ENCODE results near the gene PAXIP1. TPM values are rescaled to one million over a fixed set of nuclear protein-coding genes. Genes with fewer than 3 reads are reported as not detected.

Gene PAXIP1
- total and polyA plus RNA-seq, 10 of the 15 experiments (the other 5 are each of a cell fraction or from before 2014, with no cell fraction given) = 7.3 to 27.2 (median 18.1) TPM

DNA sequence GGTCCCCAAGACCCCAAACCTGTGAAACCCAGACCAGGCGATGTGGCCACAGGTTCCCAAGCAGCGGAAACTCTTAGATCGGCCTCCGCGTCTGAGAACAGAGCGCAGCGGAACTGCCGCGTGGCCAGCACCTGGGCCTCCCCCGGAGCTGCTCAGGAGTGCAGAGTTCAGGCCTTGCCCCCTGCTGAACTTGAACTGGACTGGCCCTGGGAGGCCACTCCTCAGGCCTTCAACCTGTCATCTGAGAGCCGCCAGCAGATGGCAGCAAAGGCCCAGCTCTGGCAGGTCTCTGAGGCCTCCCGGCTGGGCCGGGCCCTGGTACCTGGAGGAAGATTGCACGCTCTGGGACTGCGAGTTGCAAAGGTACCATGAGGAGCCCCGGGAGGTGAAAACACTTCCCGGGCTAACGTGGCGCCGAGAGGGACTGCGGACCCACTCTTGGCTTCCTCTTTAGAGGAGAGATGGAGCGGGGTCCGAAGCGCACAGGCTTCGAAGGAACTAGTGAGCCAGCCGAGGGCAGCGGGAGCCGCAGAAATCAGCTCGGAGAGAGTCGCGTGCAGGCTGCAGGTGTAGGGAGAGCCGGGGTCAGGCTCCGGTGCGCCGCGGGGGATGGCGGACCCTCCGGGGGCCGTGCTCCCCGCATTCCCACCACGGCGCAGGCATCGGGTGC lies 89.2 kb downstream of the PAXIP1 start:
- peak; percentile 100 for ATAC-seq
- peak overlapping the region; percentile 15 for H3K4me2 ChIP-seq (ENCODE audit: control insufficient read depth, insufficient read depth)
- H4K20me1 ChIP-seq (ENCODE audit: control insufficient read depth, insufficient read depth) = no peaks in the 10 kb centered on the region
- H3K4me3 ChIP-seq = no peak overlapping the region
- intact Hi-C loops (cut with micrococcal nuclease; ENCODE audit: unreplicated experiment) = loop anchor here (1.0 to 5.0 kb wide), 4 partner anchors 40 to 429 kb away; no protein-coding TSS in a partner anchor
- H3K27me3 ChIP-seq (replicated peaks in 1 of 2; ENCODE audit: control insufficient read depth in 2 of 2, insufficient read depth in 2 of 2, low read length in 1 of 2) = no peaks in the 10 kb centered on the region; a peak in 1 of 4 replicates
- WGBS (ENCODE audit: insufficient coverage, insufficient replicate concordance, low lambda C conversion rate, missing lambda C conversion rate) = 13% methylated on average over 42 of the region's 43 CpGs
- in situ Hi-C loops (cut with MboI) = no loop called here
- DNase-seq (ENCODE audit: low read depth, low spot score) = no peak
- no peaks in the 10 kb centered on the region for H3K4me1 ChIP-seq (ENCODE audit: control insufficient read depth, insufficient read depth, low read length)
- no peak overlapping the region for H3K27ac ChIP-seq (ENCODE audit: control insufficient read depth, insufficient read depth)
- no peak overlapping the region for H3K9ac ChIP-seq (ENCODE audit: control insufficient read depth, insufficient read depth, low read length)
- H2AFZ ChIP-seq (ENCODE audit: control insufficient read depth, low read depth, low read length) = peak overlapping the region; percentile 59; the same call in 1 of the 2 replicates
- ChIA-PET SMC1A (ENCODE audit: uncharacterized antibody, unreplicated experiment) (interaction anchor here (1.0 to 3.1 kb wide), 7 partner anchors 9 to 115 kb away, joined by 3 to 16 read pairs (median 4); no protein-coding TSS in a partner anchor), POLR2A (no interaction called here), CTCF (interaction anchor here (0.6 to 8.1 kb wide), 22 partner anchors 8 to 564 kb away, joined by 3 to 61 read pairs (median 4); no protein-coding TSS in a partner anchor), RAD21 (ENCODE audit: unreplicated experiment) (interaction anchor here (0.6 to 1.2 kb wide), 5 partner anchors 14 to 586 kb away, joined by 3 to 7 read pairs (median 4); no protein-coding TSS in a partner anchor)
- no peaks in the 10 kb centered on the region for H3K79me2 ChIP-seq (ENCODE audit: control insufficient read depth, insufficient read depth, low read length)
- peaks cover 3% of the 10 kb centered on the region; the same call in 1 of the 3 replicates for H3K9me3 ChIP-seq (replicated peaks; ENCODE audit: control insufficient read depth, insufficient read depth, low read length)
- H3K36me3 ChIP-seq (ENCODE audit: control insufficient read depth in 2 of 2, insufficient read depth in 2 of 2, low read length in 1 of 2) = no peaks in the 10 kb centered on the region
- no TSS peak for BruUV-seq (replicated peaks)
- FAIRE-seq = peak; percentile 81
- TF ChIP-seq SMC3 (IDR thresholded peaks at IDR 0.05; ENCODE audit: borderline replicate concordance, low read length) (peak; percentile 64; the same call in 1 of the 2 replicates), MYC (IDR thresholded peaks at IDR 0.05; ENCODE audit: insufficient read depth, insufficient read length, insufficient replicate concordance, low read length, severe bottlenecking) (no peak), REST (IDR thresholded peaks at IDR 0.05; ENCODE audit: low read depth, low read length) (no peak), RAD21 (IDR thresholded peaks at IDR 0.05; ENCODE audit: insufficient read depth, low read depth, low read length) (peak; percentile 84), GABPA (IDR thresholded peaks at IDR 0.05; ENCODE audit: low read depth) (no peak), CBX5 (IDR thresholded peaks at IDR 0.05; ENCODE audit: low read depth) (no peak), TAF1 (IDR thresholded peaks at IDR 0.05; ENCODE audit: borderline replicate concordance, low read depth, low read length) (no peak), KDM1A (IDR thresholded peaks at IDR 0.05; ENCODE audit: borderline replicate concordance) (no peak), GATAD2B (conservative IDR thresholded peaks at IDR 0.05; ENCODE audit: low read depth) (0 out of 2 replicates have a peak, but pooled peaks have one; percentile 27), BCL3 (IDR thresholded peaks at IDR 0.05; ENCODE audit: borderline replicate concordance, insufficient read depth, low read depth, low read length, poor library complexity, severe bottlenecking) (no peak), CREB1 (IDR thresholded peaks at IDR 0.05; ENCODE audit: low read depth) (no peak), SMARCA5 (IDR thresholded peaks at IDR 0.05) (peak; percentile 64; the same call in 1 of the 2 replicates), NFXL1 (IDR thresholded peaks at IDR 0.05; ENCODE audit: borderline replicate concordance) (no peak)
- TF ChIP-seq, protein P1, sequence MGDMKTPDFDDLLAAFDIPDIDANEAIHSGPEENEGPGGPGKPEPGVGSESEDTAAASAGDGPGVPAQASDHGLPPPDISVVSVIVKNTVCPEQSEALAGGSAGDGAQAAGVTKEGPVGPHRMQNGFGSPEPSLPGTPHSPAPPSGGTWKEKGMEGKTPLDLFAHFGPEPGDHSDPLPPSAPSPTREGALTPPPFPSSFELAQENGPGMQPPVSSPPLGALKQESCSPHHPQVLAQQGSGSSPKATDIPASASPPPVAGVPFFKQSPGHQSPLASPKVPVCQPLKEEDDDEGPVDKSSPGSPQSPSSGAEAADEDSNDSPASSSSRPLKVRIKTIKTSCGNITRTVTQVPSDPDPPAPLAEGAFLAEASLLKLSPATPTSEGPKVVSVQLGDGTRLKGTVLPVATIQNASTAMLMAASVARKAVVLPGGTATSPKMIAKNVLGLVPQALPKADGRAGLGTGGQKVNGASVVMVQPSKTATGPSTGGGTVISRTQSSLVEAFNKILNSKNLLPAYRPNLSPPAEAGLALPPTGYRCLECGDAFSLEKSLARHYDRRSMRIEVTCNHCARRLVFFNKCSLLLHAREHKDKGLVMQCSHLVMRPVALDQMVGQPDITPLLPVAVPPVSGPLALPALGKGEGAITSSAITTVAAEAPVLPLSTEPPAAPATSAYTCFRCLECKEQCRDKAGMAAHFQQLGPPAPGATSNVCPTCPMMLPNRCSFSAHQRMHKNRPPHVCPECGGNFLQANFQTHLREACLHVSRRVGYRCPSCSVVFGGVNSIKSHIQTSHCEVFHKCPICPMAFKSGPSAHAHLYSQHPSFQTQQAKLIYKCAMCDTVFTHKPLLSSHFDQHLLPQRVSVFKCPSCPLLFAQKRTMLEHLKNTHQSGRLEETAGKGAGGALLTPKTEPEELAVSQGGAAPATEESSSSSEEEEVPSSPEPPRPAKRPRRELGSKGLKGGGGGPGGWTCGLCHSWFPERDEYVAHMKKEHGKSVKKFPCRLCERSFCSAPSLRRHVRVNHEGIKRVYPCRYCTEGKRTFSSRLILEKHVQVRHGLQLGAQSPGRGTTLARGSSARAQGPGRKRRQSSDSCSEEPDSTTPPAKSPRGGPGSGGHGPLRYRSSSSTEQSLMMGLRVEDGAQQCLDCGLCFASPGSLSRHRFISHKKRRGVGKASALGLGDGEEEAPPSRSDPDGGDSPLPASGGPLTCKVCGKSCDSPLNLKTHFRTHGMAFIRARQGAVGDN (IDR thresholded peaks at IDR 0.05) = 0 out of 2 replicates have a peak, but pooled peaks have one; percentile 23

All from GM12878 (cell line).